ENCODE results near the gene COL23A1. TPM values are rescaled to one million over a fixed set of nuclear protein-coding genes. Genes with fewer than 3 reads are reported as not detected.

Gene COL23A1
- total and polyA plus RNA-seq, 2 donors (not counting 1 experiment from before 2014, with no cell fraction given) = not detected

GRCh38 chr5:178507151-178507932 is 82.9 kb downstream of the COL23A1 start:
- no peak for DNase-seq (ENCODE audit: low read depth in 2 of 2)
- TF ChIP-seq, protein P1, sequence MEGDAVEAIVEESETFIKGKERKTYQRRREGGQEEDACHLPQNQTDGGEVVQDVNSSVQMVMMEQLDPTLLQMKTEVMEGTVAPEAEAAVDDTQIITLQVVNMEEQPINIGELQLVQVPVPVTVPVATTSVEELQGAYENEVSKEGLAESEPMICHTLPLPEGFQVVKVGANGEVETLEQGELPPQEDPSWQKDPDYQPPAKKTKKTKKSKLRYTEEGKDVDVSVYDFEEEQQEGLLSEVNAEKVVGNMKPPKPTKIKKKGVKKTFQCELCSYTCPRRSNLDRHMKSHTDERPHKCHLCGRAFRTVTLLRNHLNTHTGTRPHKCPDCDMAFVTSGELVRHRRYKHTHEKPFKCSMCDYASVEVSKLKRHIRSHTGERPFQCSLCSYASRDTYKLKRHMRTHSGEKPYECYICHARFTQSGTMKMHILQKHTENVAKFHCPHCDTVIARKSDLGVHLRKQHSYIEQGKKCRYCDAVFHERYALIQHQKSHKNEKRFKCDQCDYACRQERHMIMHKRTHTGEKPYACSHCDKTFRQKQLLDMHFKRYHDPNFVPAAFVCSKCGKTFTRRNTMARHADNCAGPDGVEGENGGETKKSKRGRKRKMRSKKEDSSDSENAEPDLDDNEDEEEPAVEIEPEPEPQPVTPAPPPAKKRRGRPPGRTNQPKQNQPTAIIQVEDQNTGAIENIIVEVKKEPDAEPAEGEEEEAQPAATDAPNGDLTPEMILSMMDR (conservative IDR thresholded peaks at IDR 0.05 in 1 of 2, IDR thresholded peaks at IDR 0.05 in 1 of 2; ENCODE audit: low read depth in 1 of 2, low read length in 2 of 2) = no peak
- no peak for TF ChIP-seq EZH2 (IDR thresholded peaks at IDR 0.05; ENCODE audit: low read length, missing control alignments)
- no peaks in the 10 kb centered on the region for H4K20me1 ChIP-seq (ENCODE audit: control insufficient read depth, extremely low read depth, insufficient read depth, low read length)
- no peak overlapping the region for H3K4me3 ChIP-seq (replicated peaks in 1 of 4; ENCODE audit: control extremely low read depth in 1 of 4, insufficient read depth in 1 of 4, low read depth in 3 of 4, low read length in 4 of 4)
- H3K27me3 ChIP-seq (ENCODE audit: control insufficient read depth, insufficient read depth, low read length) = no peaks in the 10 kb centered on the region
- H3K9me3 ChIP-seq (ENCODE audit: control insufficient read depth, insufficient read depth, low read depth, low read length) = no peaks in the 10 kb centered on the region
- no peak overlapping the region for H3K9ac ChIP-seq (ENCODE audit: insufficient read depth, low read length)
- no peaks in the 10 kb centered on the region for H3K79me2 ChIP-seq (ENCODE audit: control insufficient read depth, insufficient read depth, low read length)
- H3K27ac ChIP-seq (ENCODE audit: insufficient read depth, low read length) = no peak overlapping the region
- H3K36me3 ChIP-seq (ENCODE audit: control insufficient read depth, insufficient read depth, low read length) = no peaks in the 10 kb centered on the region
- H2AFZ ChIP-seq (ENCODE audit: low read length) = no peak overlapping the region
- no peak overlapping the region for H3K4me2 ChIP-seq (ENCODE audit: extremely low read depth, insufficient read depth, low read length)
- no peaks in the 10 kb centered on the region for H3K4me1 ChIP-seq (ENCODE audit: control insufficient read depth, extremely low read depth, insufficient read depth, low read length)

DNA sequence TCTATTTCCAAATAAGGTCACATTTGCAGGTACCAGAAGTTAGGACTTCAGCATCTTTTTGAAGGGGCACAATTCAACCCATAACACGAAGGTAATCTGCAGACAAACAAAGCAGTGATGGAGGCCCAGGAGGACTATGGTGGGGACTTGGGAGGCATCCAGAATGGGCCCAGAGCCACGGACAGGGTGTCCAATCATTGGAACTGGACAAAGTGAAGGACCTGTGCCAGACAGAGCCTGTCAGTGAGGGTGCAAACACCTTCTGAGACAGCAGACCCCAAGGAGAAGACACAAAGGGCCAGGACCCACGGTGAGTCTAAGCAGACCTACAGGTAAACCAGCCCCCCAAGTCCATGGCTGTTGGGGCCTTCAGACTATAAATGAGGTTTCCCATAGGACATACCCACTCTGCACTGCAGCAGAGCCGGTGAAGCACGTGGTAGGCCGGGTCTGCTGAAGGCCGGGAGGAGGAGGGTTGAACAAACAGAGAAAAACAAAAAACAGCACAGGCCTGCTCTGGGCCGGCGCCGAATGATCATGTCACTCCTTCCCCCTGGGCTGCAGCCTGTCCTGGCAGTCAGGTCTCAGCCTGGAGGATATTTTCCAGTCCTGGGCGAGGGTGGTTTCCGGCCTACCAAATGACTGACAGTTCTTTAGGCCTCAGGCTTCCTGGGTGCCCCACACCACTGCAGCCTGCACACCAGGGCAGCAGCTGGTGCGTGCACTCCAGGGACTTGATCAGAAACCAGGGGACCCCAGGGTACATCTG is 84.4 kb downstream of the COL23A1 start:
- Histone ChIP-seq H3K9ac (ENCODE audit: insufficient read depth, low read length) (no peak overlapping the region), H3K27me3 (ENCODE audit: control insufficient read depth, insufficient read depth, low read length) (no peaks in the 10 kb centered on the region), H3K27ac (ENCODE audit: insufficient read depth, low read length) (no peak overlapping the region), H3K9me3 (ENCODE audit: control insufficient read depth, insufficient read depth, low read depth, low read length) (no peaks in the 10 kb centered on the region), H3K4me1 (ENCODE audit: control insufficient read depth, extremely low read depth, insufficient read depth, low read length) (no peaks in the 10 kb centered on the region), H3K36me3 (ENCODE audit: control insufficient read depth, insufficient read depth, low read length) (no peaks in the 10 kb centered on the region), H3K4me3 (replicated peaks in 1 of 4; ENCODE audit: control extremely low read depth in 1 of 4, insufficient read depth in 1 of 4, low read depth in 3 of 4, low read length in 4 of 4) (no peak overlapping the region), H2AFZ (ENCODE audit: low read length) (no peak overlapping the region), H3K4me2 (ENCODE audit: extremely low read depth, insufficient read depth, low read length) (no peak overlapping the region), H3K79me2 (ENCODE audit: control insufficient read depth, insufficient read depth, low read length) (no peaks in the 10 kb centered on the region), H4K20me1 (ENCODE audit: control insufficient read depth, extremely low read depth, insufficient read depth, low read length) (no peaks in the 10 kb centered on the region)
- TF ChIP-seq EZH2 (IDR thresholded peaks at IDR 0.05; ENCODE audit: low read length, missing control alignments) = no peak
- TF ChIP-seq, protein P1 (conservative IDR thresholded peaks at IDR 0.05 in 1 of 2, IDR thresholded peaks at IDR 0.05 in 1 of 2; ENCODE audit: low read depth in 1 of 2, low read length in 2 of 2) = no peak
- DNase-seq (ENCODE audit: low read depth in 2 of 2) = no peak

GRCh38 chr5:178504340-178504960 is 85.7 kb downstream of the COL23A1 start:
- Histone ChIP-seq H2AFZ (ENCODE audit: low read length) (no peak overlapping the region), H4K20me1 (ENCODE audit: control insufficient read depth, extremely low read depth, insufficient read depth, low read length) (no peaks in the 10 kb centered on the region), H3K4me3 (replicated peaks in 1 of 4; ENCODE audit: control extremely low read depth in 1 of 4, insufficient read depth in 1 of 4, low read depth in 3 of 4, low read length in 4 of 4) (no peak overlapping the region), H3K79me2 (ENCODE audit: control insufficient read depth, insufficient read depth, low read length) (no peaks in the 10 kb centered on the region), H3K9me3 (ENCODE audit: control insufficient read depth, insufficient read depth, low read depth, low read length) (no peaks in the 10 kb centered on the region), H3K27ac (ENCODE audit: insufficient read depth, low read length) (no peak overlapping the region), H3K36me3 (ENCODE audit: control insufficient read depth, insufficient read depth, low read length) (no peaks in the 10 kb centered on the region), H3K4me1 (ENCODE audit: control insufficient read depth, extremely low read depth, insufficient read depth, low read length) (no peaks in the 10 kb centered on the region), H3K4me2 (ENCODE audit: extremely low read depth, insufficient read depth, low read length) (no peak overlapping the region), H3K9ac (ENCODE audit: insufficient read depth, low read length) (no peak overlapping the region), H3K27me3 (ENCODE audit: control insufficient read depth, insufficient read depth, low read length) (no peaks in the 10 kb centered on the region)
- TF ChIP-seq, protein P1 (conservative IDR thresholded peaks at IDR 0.05 in 1 of 2, IDR thresholded peaks at IDR 0.05 in 1 of 2; ENCODE audit: low read depth in 1 of 2, low read length in 2 of 2) = no peak
- no peak for TF ChIP-seq EZH2 (IDR thresholded peaks at IDR 0.05; ENCODE audit: low read length, missing control alignments)
- DNase-seq (ENCODE audit: low read depth in 2 of 2) = no peak

All from fibroblast of lung (primary cell).